Ascending aorta (tissue), 2 donors: ENCODE data around the gene KRT38. TPM values are rescaled to one million over a fixed set of nuclear protein-coding genes. Genes with fewer than 3 reads are reported as not detected.

Source experiments
- DNase-seq, 2 donors: peaks; one replicate each; pipeline ENCODE4 v3.0.0-alpha.2; 2019; ENCODE audit warnings: low spot score in 2 of 2
- H3K27ac ChIP-seq, 2 donors: fragments of 200-600 bp; sonication (generic); one replicate each; pipeline ENCODE4 v1.5.1; 2016 to 2017; ENCODE audit warnings: mild to moderate bottlenecking in 1 of 2
- H3K27me3 ChIP-seq: fragments of 200-600 bp; sonication (generic); one replicate; pipeline ENCODE4 v1.5.1; 2017
- H3K36me3 ChIP-seq, 2 donors: fragments of 200-600 bp; sonication (generic); one replicate each; pipeline ENCODE4 v1.5.1; 2016
- H3K4me1 ChIP-seq, 2 donors: fragments of 200-600 bp; sonication (generic); one replicate each; pipeline ENCODE4 v1.5.1; 2016 to 2017; ENCODE audit warnings: mild to moderate bottlenecking in 1 of 2
- H3K4me3 ChIP-seq, 2 donors: fragments of 200-600 bp; sonication (generic); one replicate each; pipeline ENCODE4 v1.5.1; 2016 to 2017; ENCODE audit warnings: mild to moderate bottlenecking in 1 of 2
- H3K9me3 ChIP-seq, 2 donors: fragments of 200-600 bp; sonication (generic); one replicate each; pipeline ENCODE4 v1.5.1; 2016
- intact Hi-C: fragments of 100-400 bp; cut with DNase I; formaldehyde crosslinking; loops from one replicate; pipeline ENCODE4 v1.15.1; 2023
- total RNA-seq: library from RNA; depleted of rRNA; stranded (reverse); fragments of >200 nt; gene quantifications from one replicate; pipeline ENCODE4 v1.1.0, GENCODE V29; 2016
- TF ChIP-seq, protein P1 (sequence below), 3 experiments: fragments of 200-600 bp in 2 of 3; fragments of 450-650 bp in 1 of 3; sonication (generic) in 2 of 3; IDR thresholded peaks; one replicate each; pipeline ENCODE4 v1.5.1; 2016 to 2019; ENCODE audit warnings: antibody characterized with exemption in 3 of 3, mild to moderate bottlenecking in 1 of 3, moderate library complexity in 1 of 3

Gene KRT38
- total RNA-seq, 1 donor from 2014 or later: not detected

DNA sequence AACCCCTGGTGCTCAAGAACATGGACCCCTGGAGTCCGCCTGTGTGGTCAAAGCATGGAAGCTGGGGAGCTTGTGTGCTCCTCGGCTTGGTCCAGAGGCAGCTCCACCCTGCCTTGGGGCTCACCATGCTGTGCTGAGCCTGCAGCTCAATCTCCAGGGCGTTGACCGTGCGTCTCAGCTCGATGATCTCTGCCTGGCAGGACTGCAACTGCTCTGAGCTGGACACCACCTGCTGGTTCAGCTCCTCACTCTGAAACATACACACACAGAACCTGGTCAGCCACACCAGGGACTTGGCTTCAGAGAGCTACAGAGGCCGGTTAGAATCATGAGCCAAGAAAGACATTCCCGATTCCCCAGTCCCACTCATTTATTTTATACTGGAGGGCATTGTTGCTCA, 37.5 kb upstream of the KRT38 start:
- H3K9me3 ChIP-seq: no peaks in the 10 kb centered on the region
- H3K4me1 ChIP-seq: no peaks in the 10 kb centered on the region
- H3K36me3 ChIP-seq: no peaks in the 10 kb centered on the region
- intact Hi-C loops: no loop called here
- TF ChIP-seq, protein P1, sequence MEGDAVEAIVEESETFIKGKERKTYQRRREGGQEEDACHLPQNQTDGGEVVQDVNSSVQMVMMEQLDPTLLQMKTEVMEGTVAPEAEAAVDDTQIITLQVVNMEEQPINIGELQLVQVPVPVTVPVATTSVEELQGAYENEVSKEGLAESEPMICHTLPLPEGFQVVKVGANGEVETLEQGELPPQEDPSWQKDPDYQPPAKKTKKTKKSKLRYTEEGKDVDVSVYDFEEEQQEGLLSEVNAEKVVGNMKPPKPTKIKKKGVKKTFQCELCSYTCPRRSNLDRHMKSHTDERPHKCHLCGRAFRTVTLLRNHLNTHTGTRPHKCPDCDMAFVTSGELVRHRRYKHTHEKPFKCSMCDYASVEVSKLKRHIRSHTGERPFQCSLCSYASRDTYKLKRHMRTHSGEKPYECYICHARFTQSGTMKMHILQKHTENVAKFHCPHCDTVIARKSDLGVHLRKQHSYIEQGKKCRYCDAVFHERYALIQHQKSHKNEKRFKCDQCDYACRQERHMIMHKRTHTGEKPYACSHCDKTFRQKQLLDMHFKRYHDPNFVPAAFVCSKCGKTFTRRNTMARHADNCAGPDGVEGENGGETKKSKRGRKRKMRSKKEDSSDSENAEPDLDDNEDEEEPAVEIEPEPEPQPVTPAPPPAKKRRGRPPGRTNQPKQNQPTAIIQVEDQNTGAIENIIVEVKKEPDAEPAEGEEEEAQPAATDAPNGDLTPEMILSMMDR (IDR thresholded peaks at IDR 0.05): no peak
- H3K27me3 ChIP-seq: no peaks in the 10 kb centered on the region
- H3K4me3 ChIP-seq: no peak overlapping the region
- H3K27ac ChIP-seq: no peak overlapping the region
- DNase-seq: no peak

DNA sequence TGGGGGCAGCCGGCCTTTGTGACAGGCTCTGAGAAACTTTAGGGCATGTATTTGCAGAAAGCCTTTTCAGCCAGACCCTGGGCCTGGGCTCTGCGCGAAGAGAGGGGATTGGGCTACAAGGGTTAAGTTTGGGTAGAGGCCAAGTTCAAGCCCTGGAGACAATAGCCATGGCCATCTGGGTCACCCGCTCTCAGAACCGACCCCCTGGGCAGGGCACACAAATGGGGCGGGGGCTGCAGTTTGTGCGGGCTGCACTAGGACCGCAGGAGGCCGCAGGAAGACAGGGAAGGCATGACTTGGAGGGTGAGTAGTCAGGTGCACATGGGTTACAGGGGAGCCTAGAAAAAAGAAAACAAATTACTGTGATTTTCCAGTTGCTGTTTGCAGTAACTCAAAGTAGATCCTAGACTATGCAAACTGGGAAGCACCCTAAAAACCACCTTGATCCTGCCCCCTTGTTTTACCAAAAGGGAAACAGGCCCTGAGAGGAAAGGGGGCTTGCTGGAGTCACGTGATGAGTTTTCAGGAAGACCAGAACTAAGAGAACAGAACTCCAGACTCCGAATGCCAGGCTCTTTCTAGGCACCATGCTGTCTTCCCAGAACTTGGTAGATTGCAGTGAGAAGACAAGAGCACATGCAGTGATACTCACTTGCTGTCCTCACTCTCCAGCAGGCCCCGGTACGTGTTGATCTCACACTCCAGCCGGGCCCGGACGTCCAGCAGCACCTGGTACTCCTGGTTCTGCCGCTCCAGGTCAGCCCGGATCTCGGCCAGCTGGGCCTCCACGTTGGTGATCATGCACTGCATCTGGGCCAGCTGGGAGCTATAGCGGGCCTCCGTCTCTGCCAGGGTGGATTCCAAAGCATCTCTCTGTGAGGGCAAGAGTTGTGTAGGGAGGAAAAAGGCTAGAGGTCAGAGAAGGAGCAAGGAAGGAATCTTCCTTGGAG, 36.4 kb upstream of the KRT38 start:
- Histone ChIP-seq H3K27ac (no peak overlapping the region), H3K4me3 (no peak overlapping the region), H3K9me3 (no peaks in the 10 kb centered on the region), H3K4me1 (no peaks in the 10 kb centered on the region), H3K36me3 (no peaks in the 10 kb centered on the region), H3K27me3 (no peaks in the 10 kb centered on the region)
- DNase-seq: no peak
- TF ChIP-seq, protein P1 (IDR thresholded peaks at IDR 0.05): no peak
- intact Hi-C loops: no loop called here

DNA sequence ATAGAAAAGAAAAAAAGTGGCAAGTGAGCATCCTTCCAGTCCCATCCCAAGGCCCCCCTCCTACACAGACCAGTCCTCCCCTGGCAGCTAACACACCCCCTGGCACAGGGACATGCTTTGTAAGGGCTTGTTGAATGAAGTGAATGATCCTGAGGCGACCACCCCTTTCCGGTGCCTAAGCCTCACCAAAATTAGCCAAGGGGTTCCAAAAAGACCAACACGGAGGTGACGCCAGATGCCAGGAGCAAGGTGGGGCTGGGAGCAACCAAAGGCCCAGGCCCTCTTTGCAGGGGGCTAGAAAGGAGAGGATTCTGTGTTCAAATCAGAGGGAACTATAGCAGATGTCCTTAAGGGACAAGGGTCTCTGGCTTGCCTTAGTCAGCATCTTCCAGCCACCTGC, 34.6 kb upstream of the KRT38 start:
- intact Hi-C loops: no loop called here
- H3K4me3 ChIP-seq: no peak overlapping the region
- DNase-seq: no peak

DNA sequence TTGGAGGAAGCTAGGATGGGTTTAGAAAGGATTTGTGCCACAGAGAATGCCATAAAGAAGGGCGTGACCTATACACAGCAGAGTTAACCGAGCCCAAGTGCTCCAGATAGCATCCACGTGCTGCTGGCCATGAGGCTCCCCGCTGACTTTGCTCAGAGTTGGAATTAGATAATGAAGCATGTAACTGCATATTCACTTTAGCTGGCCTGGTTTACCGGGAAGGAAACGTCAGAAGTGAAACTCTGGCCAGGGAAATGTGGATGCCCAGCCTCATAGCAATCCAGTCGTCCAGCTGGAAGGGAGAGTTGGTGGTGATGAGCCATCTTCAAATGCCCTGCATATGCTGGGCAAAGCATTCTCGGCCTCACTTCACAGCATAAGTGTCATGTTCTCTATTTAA, 34.1 kb upstream of the KRT38 start:
- no peak for DNase-seq
- H3K4me1 ChIP-seq: no peaks in the 10 kb centered on the region
- no peaks in the 10 kb centered on the region for H3K36me3 ChIP-seq
- no peaks in the 10 kb centered on the region for H3K27me3 ChIP-seq
- H3K27ac ChIP-seq: no peak overlapping the region
- no peaks in the 10 kb centered on the region for H3K9me3 ChIP-seq
- no peak overlapping the region for H3K4me3 ChIP-seq
- TF ChIP-seq, protein P1 (IDR thresholded peaks at IDR 0.05): no peak
- intact Hi-C loops: no loop called here

More for the DNA sequence above, 34.6 kb upstream of the KRT38 start:
- Histone ChIP-seq H3K4me1 (no peaks in the 10 kb centered on the region), H3K36me3 (no peaks in the 10 kb centered on the region), H3K27ac (no peak overlapping the region), H3K9me3 (no peaks in the 10 kb centered on the region), H3K27me3 (no peaks in the 10 kb centered on the region)
- TF ChIP-seq, protein P1 (IDR thresholded peaks at IDR 0.05): no peak

DNA sequence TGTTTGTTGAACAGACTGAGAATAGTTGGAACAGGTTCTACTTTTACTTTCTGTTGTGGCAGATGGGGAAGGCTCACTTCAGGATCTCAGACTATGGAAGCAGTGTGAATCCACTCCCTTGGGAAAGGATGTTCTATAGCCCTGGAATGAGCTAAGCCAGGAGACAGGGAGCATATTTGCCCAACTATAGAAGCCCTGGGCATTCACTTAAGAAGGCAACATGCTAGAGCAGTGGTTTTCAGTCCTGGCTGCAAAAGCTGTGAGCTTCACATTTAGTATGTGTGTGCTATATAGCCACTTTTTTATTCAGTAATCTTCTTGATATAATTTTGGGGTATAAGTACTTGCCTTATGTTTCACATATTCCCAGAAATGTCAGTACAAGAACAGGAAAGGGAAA, 27.6 kb upstream of the KRT38 start:
- H3K9me3 ChIP-seq: no peaks in the 10 kb centered on the region
- intact Hi-C loops: no loop called here
- H3K36me3 ChIP-seq: no peaks in the 10 kb centered on the region
- no peaks in the 10 kb centered on the region for H3K27me3 ChIP-seq
- no peak overlapping the region for H3K4me3 ChIP-seq
- H3K27ac ChIP-seq: no peak overlapping the region
- H3K4me1 ChIP-seq: no peaks in the 10 kb centered on the region
- DNase-seq: no peak
- TF ChIP-seq, protein P1 (IDR thresholded peaks at IDR 0.05): no peak
